Adrenal gland (tissue), 12 donors: Measurements from ENCODE around the gene MBD3L3. TPM values are rescaled to one million over a fixed set of nuclear protein-coding genes. Genes with fewer than 3 reads are reported as not detected.

ENCODE experiments used
- DNase-seq, 7 donors: peaks; one replicate each; pipeline ENCODE4 v3.0.0-alpha.2; 2019 to 2020
- H3K27ac ChIP-seq, 5 donors: fragments of 200-600 bp; sonication (generic) in 4 of 5; 1 replicate in 3 of 5; 2 replicates in 2 of 5; pipeline versions ENCODE4 v1.5.1 to v1.8.0; 2016 to 2020; ENCODE audit warnings: mild to moderate bottlenecking in 1 of 5
- H3K27me3 ChIP-seq: fragments of 200-600 bp; 2 replicates; pipeline ENCODE4 v1.8.0; 2021
- H3K36me3 ChIP-seq, 2 donors: fragments of 200-600 bp; replicated peaks in 1 of 2; 1 replicate in 1 of 2; 2 replicates in 1 of 2; pipeline versions ENCODE4 v1.5.1 to v1.8.0; 2018 to 2022
- H3K4me1 ChIP-seq, 2 donors: fragments of 200-600 bp; replicated peaks in 1 of 2; 1 replicate in 1 of 2; 2 replicates in 1 of 2; pipeline versions ENCODE4 v1.5.1 to v1.8.0; 2018 to 2021
- H3K4me3 ChIP-seq, 4 donors: fragments of 200-600 bp; sonication (generic) in 3 of 4; one replicate each; pipeline ENCODE4 v1.5.1; 2016 to 2018
- H3K9me3 ChIP-seq, 3 donors: fragments of 200-600 bp; sonication (generic) in 1 of 3; replicated peaks in 1 of 3; 1 replicate in 2 of 3; 2 replicates in 1 of 3; pipeline versions ENCODE4 v1.5.1 to v1.8.0; 2016 to 2021
- CTCF ChIP-seq, 6 experiments: fragments of 450-650 bp in 4 of 6; fragments of 200-600 bp in 2 of 6; sonication (generic) in 1 of 6; IDR thresholded peaks; 1 replicate in 5 of 6; 2 replicates in 1 of 6; pipeline versions ENCODE4 v1.5.1 to v1.8.0; 2016 to 2021; ENCODE audit warnings: antibody characterized with exemption in 6 of 6, mild to moderate bottlenecking in 2 of 6, moderate library complexity in 1 of 6
- POLR2A ChIP-seq, 2 donors: fragments of 450-650 bp; IDR thresholded peaks; one replicate each; pipeline ENCODE4 v1.6.1; 2017; ENCODE audit warnings: antibody characterized with exemption in 2 of 2, mild to moderate bottlenecking in 2 of 2, moderate library complexity in 1 of 2
- WGBS, 4 donors: extraction: QIAGEN DNeasy Blood & Tissue Kit in 2 of 4; methylation state at CpG; one replicate each; pipeline versions ENCODE4 v1.1.5 to v1.1.7; 2013 to 2017; 5-methylcytosine and 5-hydroxymethylcytosine counted together
- intact Hi-C, 2 donors: fragments of 100-400 bp; cut with DNase I; formaldehyde crosslinking; loops; one replicate each; pipeline versions ENCODE4 v1.14.1 to v1.15.0; 2022 to 2023
- polyA plus RNA-seq, 3 donors: library from polyadenylated mRNA; stranded (reverse); fragments of 200-250 nt in 2 of 3; fragments of 350-450 nt in 1 of 3; fragmentation: Illumina TruSeq in 1 of 3; extraction: RNeasy Lipid Tissue Mini Kit (QIAGEN cat#74804) in 1 of 3; gene quantifications; one replicate each; pipeline ENCODE4 v1.2.3, GENCODE V29; 2013 to 2014
- total RNA-seq, 9 donors: library from RNA; depleted of rRNA in 4 of 9; stranded (reverse); fragments of >200 nt in 4 of 9; fragments of 120-200 nt in 1 of 9; fragmentation: NEBNext Ultra II Directional in 1 of 9; extraction: Animal tissue kit (Norgen Biotek cat#: 25700) in 1 of 9; gene quantifications; one replicate each; pipeline versions ENCODE4 v1.1.0 to v1.2.4, GENCODE V29; 2013 to 2023
- donor health status: healthy with polysubstance abuse.
- donor health status: Bipolar disorder and iron deficiency.
- donor health status: DM: yes; HTN: yes; CAD: no.
- donor health status: DM: no; HTN: no; CAD: no.
- donor health status: DM: no; HTN: no; CAD: no.
- donor health status: DM: yes; HTN: yes; CAD: no.

The MBD3L3 gene
- total and polyA plus RNA-seq, 12 donors = not detected

GRCh38 chr19:7018828-7019227, 39.6 kb downstream of the MBD3L3 start:
- WGBS, 4 donors = 72 to 84% (median 77%) methylated on average over 6 of the region's 6 CpGs

GRCh38 chr19:7013678-7014077, 44.8 kb downstream of the MBD3L3 start:
- Histone ChIP-seq H3K36me3 (no peaks in the 10 kb centered on the region), H3K4me3 (no peak overlapping the region), H3K27me3 (no peaks in the 10 kb centered on the region), H3K27ac (no peak overlapping the region), H3K9me3 (no peaks in the 10 kb centered on the region), H3K4me1 (no peaks in the 10 kb centered on the region)
- TF ChIP-seq CTCF (IDR thresholded peaks at IDR 0.05) (no peak), POLR2A (IDR thresholded peaks at IDR 0.05) (no peak)
- DNase-seq = no peak
- 47 to 53% (median 51%) methylated on average over 4 of the region's 4 CpGs for WGBS, 4 donors
- intact Hi-C loops = no loop called here

More at GRCh38 chr19:7018828-7019227, 39.6 kb downstream of the MBD3L3 start:
- H3K4me3 ChIP-seq = no peak overlapping the region
- DNase-seq = no peak
- intact Hi-C loops = no loop called here
- H3K9me3 ChIP-seq = no peaks in the 10 kb centered on the region
- H3K27me3 ChIP-seq = no peaks in the 10 kb centered on the region
- H3K27ac ChIP-seq = no peak overlapping the region
- H3K36me3 ChIP-seq = no peaks in the 10 kb centered on the region
- no peaks in the 10 kb centered on the region for H3K4me1 ChIP-seq
- no peak for TF ChIP-seq POLR2A (IDR thresholded peaks at IDR 0.05)
- no peak for TF ChIP-seq CTCF (IDR thresholded peaks at IDR 0.05)

GRCh38 chr19:7010722-7011593, 47.5 kb downstream of the MBD3L3 start:
- WGBS, 4 donors = 81 to 85% (median 83%) methylated on average over 11 to 12 of the region's 12 CpGs
- Histone ChIP-seq H3K4me3 (no peak overlapping the region), H3K27me3 (no peaks in the 10 kb centered on the region), H3K27ac (no peak overlapping the region), H3K9me3 (no peaks in the 10 kb centered on the region), H3K4me1 (no peaks in the 10 kb centered on the region), H3K36me3 (no peaks in the 10 kb centered on the region)
- intact Hi-C loops = no loop called here
- no peak for TF ChIP-seq CTCF (IDR thresholded peaks at IDR 0.05)
- TF ChIP-seq POLR2A (IDR thresholded peaks at IDR 0.05) = no peak
- DNase-seq = no peak

- no peaks in the 10 kb centered on the region for H3K36me3 ChIP-seq
- TF ChIP-seq CTCF (IDR thresholded peaks at IDR 0.05) = no peak
- no peak for TF ChIP-seq POLR2A (IDR thresholded peaks at IDR 0.05)
- no peak overlapping the region for H3K27ac ChIP-seq
- H3K9me3 ChIP-seq = no peaks in the 10 kb centered on the region
- WGBS, 4 donors = 50 to 56% (median 55%) methylated on average over 4 of the region's 4 CpGs
- no peaks in the 10 kb centered on the region for H3K4me1 ChIP-seq
- H3K27me3 ChIP-seq = no peaks in the 10 kb centered on the region
- intact Hi-C loops = no loop called here
- no peak for DNase-seq
- no peak overlapping the region for H3K4me3 ChIP-seq
Measured at GRCh38 chr19:7007859-7008258, 50.6 kb downstream of the MBD3L3 start.

Other genes starting within 250 kb of the MBD3L3 start
- 1 to 10 TPM in 2 of 9 donors, under 1 TPM in 6, not detected in 1; 0.11 to 1.2 (median 0.49) TPM for gene ADGRE1, start 171.1 kb downstream of the MBD3L3 start, total RNA-seq
- gene ADGRE1, start 171.1 kb downstream of the MBD3L3 start, polyA plus RNA-seq = under 1 TPM; 0.07 to 0.26 (median 0.16) TPM
- not detected for gene MBD3L2B, start 37.2 kb downstream of the MBD3L3 start, total RNA-seq
- gene MBD3L2B, start 37.2 kb downstream of the MBD3L3 start, polyA plus RNA-seq = not detected
- not detected for gene MBD3L5, start 28.1 kb downstream of the MBD3L3 start, total RNA-seq
- gene MBD3L5, start 28.1 kb downstream of the MBD3L3 start, polyA plus RNA-seq = not detected
- not detected for gene MBD3L4, start 18.5 kb downstream of the MBD3L3 start, total RNA-seq
- not detected for gene MBD3L4, start 18.5 kb downstream of the MBD3L3 start, polyA plus RNA-seq
- not detected for gene MBD3L2, start 9.4 kb downstream of the MBD3L3 start, total RNA-seq
- gene MBD3L2, start 9.4 kb downstream of the MBD3L3 start, polyA plus RNA-seq = not detected
- 10 to 100 TPM in 4 of 9 donors, 1 to 10 TPM in 5; 7.7 to 13.7 (median 9.2) TPM for gene ZNF557, start 11.0 kb upstream of the MBD3L3 start, total RNA-seq
- 1 to 10 TPM; 2.2 to 4.7 (median 4.3) TPM for gene ZNF557, start 11.0 kb upstream of the MBD3L3 start, polyA plus RNA-seq
- gene INSR, start 235.7 kb upstream of the MBD3L3 start, total RNA-seq = 100 to 1,000 TPM in 6 of 9 donors, 10 to 100 TPM in 3; 70.1 to 327 (median 110) TPM
- 10 to 100 TPM; 19.0 to 59.4 (median 42.1) TPM for gene INSR, start 235.7 kb upstream of the MBD3L3 start, polyA plus RNA-seq